H9 (cell line): ENCODE results near the gene APOBEC3A. TPM values are rescaled to one million over a fixed set of nuclear protein-coding genes. Genes with fewer than 3 reads are reported as not detected.

Experiments used
- DNase-seq: peaks from one replicate; pipeline ENCODE4 v3.0.0-alpha.2; 2017
- H2AFZ ChIP-seq: one replicate; pipeline ENCODE4 v1.6.1; 2013; ENCODE audit warnings: mild to moderate bottlenecking, low read length, control low read depth, moderate library complexity
- H2AK5ac ChIP-seq: 2 replicates; pipeline ENCODE4 v1.6.1; 2013; ENCODE audit warnings: low read length, control low read depth, mixed read lengths; ENCODE audit not compliant: insufficient read length
- H2BK120ac ChIP-seq: one replicate; pipeline ENCODE4 v1.6.1; 2013; ENCODE audit warnings: low read depth, mild to moderate bottlenecking, low read length, control low read depth, inconsistent platforms; ENCODE audit not compliant: poor library complexity, severe bottlenecking
- H2BK12ac ChIP-seq: 2 replicates; pipeline ENCODE4 v1.6.1; 2013; ENCODE audit warnings: low read length, control low read depth, mixed read lengths, low read depth; ENCODE audit not compliant: insufficient read length
- H2BK15ac ChIP-seq: 2 replicates; pipeline ENCODE4 v1.6.1; 2013; ENCODE audit warnings: low read depth, low read length, control low read depth
- H2BK20ac ChIP-seq: one replicate; pipeline ENCODE4 v1.6.1; 2013; ENCODE audit warnings: low read depth, mild to moderate bottlenecking, low read length, control low read depth, inconsistent platforms; ENCODE audit not compliant: poor library complexity, severe bottlenecking
- H2BK5ac ChIP-seq: 2 replicates; pipeline ENCODE4 v1.6.1; 2013; ENCODE audit warnings: low read length, control low read depth, mixed read lengths; ENCODE audit not compliant: insufficient read length
- H3K14ac ChIP-seq: 2 replicates; pipeline ENCODE4 v1.6.1; 2013; ENCODE audit warnings: low read length, control low read depth; ENCODE audit not compliant: insufficient read depth
- H3K18ac ChIP-seq: 2 replicates; pipeline ENCODE4 v1.6.1; 2013; ENCODE audit warnings: low read depth, mild to moderate bottlenecking, mixed read lengths, low read length, control low read depth; ENCODE audit not compliant: insufficient read length
- H3K23ac ChIP-seq: 2 replicates; pipeline ENCODE4 v1.6.1; 2013; ENCODE audit warnings: low read length, control low read depth, mixed read lengths, low read depth; ENCODE audit not compliant: insufficient read length
- H3K23me2 ChIP-seq: 2 replicates; pipeline ENCODE4 v1.6.1; 2013; ENCODE audit warnings: low read depth, mild to moderate bottlenecking, mixed read lengths, low read length, control low read depth; ENCODE audit not compliant: insufficient read length, poor library complexity, severe bottlenecking
- H3K27ac ChIP-seq: 2 replicates; pipeline ENCODE4 v1.5.1; 2013; ENCODE audit warnings: low read length, control low read depth, mixed read lengths, low read depth; ENCODE audit not compliant: insufficient read length
- H3K27me3 ChIP-seq: 2 replicates; pipeline ENCODE4 v1.6.1; 2013; ENCODE audit warnings: low read length, control low read depth, inconsistent platforms; ENCODE audit not compliant: insufficient read depth
- H3K4ac ChIP-seq: 2 replicates; pipeline ENCODE4 v1.6.1; 2013; ENCODE audit warnings: low read depth, mild to moderate bottlenecking, control low read depth, inconsistent platforms, low read length, moderate library complexity
- H3K4me1 ChIP-seq: 2 replicates; pipeline ENCODE4 v1.6.1; 2013; ENCODE audit warnings: low read length, control low read depth, inconsistent platforms; ENCODE audit not compliant: insufficient read depth
- H3K4me2 ChIP-seq: 2 replicates; pipeline ENCODE4 v1.6.1; 2013; ENCODE audit warnings: low read length, control low read depth, mixed read lengths; ENCODE audit not compliant: insufficient read length, insufficient read depth
- H3K56ac ChIP-seq: 2 replicates; pipeline ENCODE4 v1.6.1; 2013; ENCODE audit warnings: low read depth, mild to moderate bottlenecking, mixed read lengths, low read length, control low read depth; ENCODE audit not compliant: insufficient read length
- H3K79me1 ChIP-seq: 2 replicates; pipeline ENCODE4 v1.6.1; 2013; ENCODE audit warnings: low read depth, mild to moderate bottlenecking, moderate library complexity, low read length, control low read depth, inconsistent platforms; ENCODE audit not compliant: insufficient read depth, poor library complexity, severe bottlenecking
- H3K79me2 ChIP-seq: 2 replicates; pipeline ENCODE4 v1.6.1; 2013; ENCODE audit warnings: low read length, control low read depth, inconsistent platforms; ENCODE audit not compliant: insufficient read depth
- H3K9ac ChIP-seq: 2 replicates; pipeline ENCODE4 v1.6.1; 2013; ENCODE audit warnings: low read length, control low read depth, mixed read lengths; ENCODE audit not compliant: insufficient read length; ENCODE audit errors: extremely low read depth
- H3K9me3 ChIP-seq: one replicate; pipeline ENCODE4 v1.6.1; 2013; ENCODE audit warnings: low read depth, low read length, inconsistent platforms; ENCODE audit not compliant: control insufficient read depth
- H3T11ph ChIP-seq: one replicate; pipeline ENCODE4 v1.6.1; 2013; ENCODE audit warnings: mild to moderate bottlenecking, low read length, control low read depth, inconsistent platforms
- H4K20me1 ChIP-seq: one replicate; pipeline ENCODE4 v1.6.1; 2013; ENCODE audit not compliant: control insufficient read depth, insufficient read length, insufficient read depth
- H4K5ac ChIP-seq: 2 replicates; pipeline ENCODE4 v1.6.1; 2013; ENCODE audit warnings: low read depth, mild to moderate bottlenecking, mixed read lengths, low read length, control low read depth; ENCODE audit not compliant: insufficient read length
- H4K8ac ChIP-seq: replicated peaks from 2 replicates; pipeline ENCODE4 v1.6.1; 2013; ENCODE audit warnings: low read length, control low read depth, mixed read lengths, low read depth; ENCODE audit not compliant: insufficient read length
- H4K91ac ChIP-seq: 2 replicates; pipeline ENCODE4 v1.6.1; 2013; ENCODE audit warnings: low read depth, mild to moderate bottlenecking, moderate library complexity, mixed read lengths, low read length, control low read depth; ENCODE audit not compliant: insufficient read length
- H3K27ac Mint-ChIP-seq, 3 experiments: 2 replicates in 2 of 3; 3 replicates in 1 of 3; pipeline ENCODE4 v1.8.0; 2020 to 2021; ENCODE audit warnings: mixed read lengths in 3 of 3, mild to moderate bottlenecking in 1 of 3, moderate library complexity in 1 of 3
- H3K27me3 Mint-ChIP-seq: 2 replicates; pipeline ENCODE4 v1.8.0; 2021; ENCODE audit warnings: low read depth, mild to moderate bottlenecking, moderate library complexity, mixed read lengths
- H3K36me3 Mint-ChIP-seq, 3 experiments: 2 replicates in 2 of 3; 3 replicates in 1 of 3; pipeline ENCODE4 v1.8.0; 2020 to 2021; ENCODE audit warnings: low read depth in 3 of 3, mixed read lengths in 3 of 3; ENCODE audit not compliant: insufficient read depth in 1 of 3
- H3K4me1 Mint-ChIP-seq, 2 experiments: 2 replicates each; pipeline ENCODE4 v1.8.0; 2020; ENCODE audit warnings: mixed read lengths in 2 of 2
- H3K4me3 Mint-ChIP-seq, 2 experiments: 2 replicates in 1 of 2; 3 replicates in 1 of 2; pipeline ENCODE4 v1.8.0; 2020 to 2021; ENCODE audit warnings: mild to moderate bottlenecking in 2 of 2, mixed read lengths in 2 of 2, moderate library complexity in 1 of 2
- H3K9me3 Mint-ChIP-seq, 2 experiments: 2 replicates in 1 of 2; 3 replicates in 1 of 2; pipeline ENCODE4 v1.8.0; 2020; ENCODE audit warnings: mild to moderate bottlenecking in 2 of 2, mixed read lengths in 2 of 2, moderate library complexity in 1 of 2
- WGBS: extraction: QIAGEN DNeasy Blood & Tissue Kit; methylation state at CpG from one replicate; pipeline ENCODE4 v1.1.7; 2013; ENCODE audit warnings: missing lambda C conversion rate, low lambda C conversion rate, mixed read lengths; ENCODE audit not compliant: insufficient read length; ENCODE audit errors: extremely low coverage; 5-methylcytosine and 5-hydroxymethylcytosine counted together
- total RNA-seq: library from RNA; stranded (reverse); gene quantifications from 2 replicates; pipeline ENCODE4 v1.2.1, GENCODE V29; 2021
- TF ChIP-seq, protein P1 (sequence below): fragments of 200-600 bp; sonication (generic); conservative IDR thresholded peaks from 3 replicates; pipeline ENCODE4 v1.8.0; 2021; ENCODE audit warnings: antibody characterized with exemption, mild to moderate bottlenecking

APOBEC3A gene
- total RNA-seq, 1 experiment from 2014 or later: not detected

DNA sequence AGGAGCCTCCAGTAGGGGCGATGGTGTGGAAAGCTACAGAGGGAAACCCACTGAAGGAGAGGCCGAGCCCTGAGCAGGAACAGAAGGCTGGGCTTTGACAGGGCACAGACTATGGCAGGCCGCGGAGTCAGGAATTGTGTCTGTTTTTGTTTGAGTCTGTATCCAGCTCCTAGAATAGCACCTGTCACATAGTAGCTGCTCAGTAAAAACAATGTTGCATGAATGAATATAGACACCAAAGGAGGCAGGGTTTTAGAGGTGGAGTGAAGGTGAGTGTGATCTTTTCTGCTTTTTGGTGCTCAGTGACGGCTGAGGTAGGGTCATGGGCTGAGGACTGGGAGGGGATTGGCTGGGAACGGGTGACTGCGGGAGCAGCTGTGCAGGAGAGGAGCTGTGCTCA is 18.5 kb upstream of the APOBEC3A start:
- no peak for DNase-seq
- no CpG with 5 or more reads among the region's 7 CpGs for WGBS
- Histone ChIP-seq H3K23ac (no peak overlapping the region), H3K4ac (no peak overlapping the region), H2BK20ac (no peak overlapping the region), H3K9me3 (no peaks in the 10 kb centered on the region), H4K8ac (no peak overlapping the region), H3K9ac (no peak overlapping the region), H2BK15ac (no peak overlapping the region), H3K14ac (no peak overlapping the region), H3K27ac (no peak overlapping the region), H3K79me2 (no peaks in the 10 kb centered on the region), H3K23me2 (no peaks in the 10 kb centered on the region), H3T11ph (no peak overlapping the region), H3K18ac (no peak overlapping the region), H3K27me3 (no peaks in the 10 kb centered on the region), H2BK12ac (no peak overlapping the region), H3K4me1 (no peaks in the 10 kb centered on the region), H3K79me1 (no peaks in the 10 kb centered on the region), H2AK5ac (no peak overlapping the region), H2BK5ac (no peak overlapping the region), H2AFZ (no peak overlapping the region), H4K91ac (no peak overlapping the region), H4K20me1 (no peaks in the 10 kb centered on the region), H2BK120ac (no peak overlapping the region), H3K4me2 (no peak overlapping the region), H3K56ac (no peak overlapping the region), H4K5ac (no peak overlapping the region)
- H3K4me1 Mint-ChIP-seq: peaks cover 6 to 13% of the 10 kb centered on the region in 2 experiments
- peaks cover 19% of the 10 kb centered on the region for H3K27me3 Mint-ChIP-seq
- peaks cover 0 to 5% of the 10 kb centered on the region in 2 experiments; a peak in 2 of 5 replicates for H3K9me3 Mint-ChIP-seq
- no peak overlapping the region for H3K4me3 Mint-ChIP-seq
- no peaks in the 10 kb centered on the region for H3K36me3 Mint-ChIP-seq
- TF ChIP-seq, protein P1, sequence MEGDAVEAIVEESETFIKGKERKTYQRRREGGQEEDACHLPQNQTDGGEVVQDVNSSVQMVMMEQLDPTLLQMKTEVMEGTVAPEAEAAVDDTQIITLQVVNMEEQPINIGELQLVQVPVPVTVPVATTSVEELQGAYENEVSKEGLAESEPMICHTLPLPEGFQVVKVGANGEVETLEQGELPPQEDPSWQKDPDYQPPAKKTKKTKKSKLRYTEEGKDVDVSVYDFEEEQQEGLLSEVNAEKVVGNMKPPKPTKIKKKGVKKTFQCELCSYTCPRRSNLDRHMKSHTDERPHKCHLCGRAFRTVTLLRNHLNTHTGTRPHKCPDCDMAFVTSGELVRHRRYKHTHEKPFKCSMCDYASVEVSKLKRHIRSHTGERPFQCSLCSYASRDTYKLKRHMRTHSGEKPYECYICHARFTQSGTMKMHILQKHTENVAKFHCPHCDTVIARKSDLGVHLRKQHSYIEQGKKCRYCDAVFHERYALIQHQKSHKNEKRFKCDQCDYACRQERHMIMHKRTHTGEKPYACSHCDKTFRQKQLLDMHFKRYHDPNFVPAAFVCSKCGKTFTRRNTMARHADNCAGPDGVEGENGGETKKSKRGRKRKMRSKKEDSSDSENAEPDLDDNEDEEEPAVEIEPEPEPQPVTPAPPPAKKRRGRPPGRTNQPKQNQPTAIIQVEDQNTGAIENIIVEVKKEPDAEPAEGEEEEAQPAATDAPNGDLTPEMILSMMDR: no peak; the same call in 2 of the 3 replicates
- no peak overlapping the region for H3K27ac Mint-ChIP-seq
